Stomach (tissue), 4 donors: ENCODE results near the gene RAB28.

Experiments
- CTCF ChIP-seq, 7 experiments: fragments of 450-650 bp in 4 of 7; fragments of 200-600 bp in 3 of 7; sonication (generic) in 3 of 7; IDR thresholded peaks; one replicate each; pipeline ENCODE4 v1.5.1; 2016 to 2019; ENCODE audit warnings: antibody characterized with exemption in 7 of 7, control low read depth in 2 of 7, mild to moderate bottlenecking in 1 of 7
- EP300 ChIP-seq: sonication (generic); formaldehyde crosslinking; IDR thresholded peaks from one replicate; pipeline ENCODE4 v1.6.1; 2017; ENCODE audit warnings: antibody characterized with exemption
- POLR2A ChIP-seq, 4 donors: fragments of 450-650 bp; IDR thresholded peaks; one replicate each; pipeline ENCODE4 v1.6.1; 2016; ENCODE audit warnings: antibody characterized with exemption in 4 of 4, control low read depth in 2 of 4, mild to moderate bottlenecking in 1 of 4, moderate library complexity in 1 of 4
- POLR2AphosphoS5 ChIP-seq, 3 donors: sonication (generic); formaldehyde crosslinking; IDR thresholded peaks; one replicate each; pipeline ENCODE4 v1.6.1; 2016; ENCODE audit warnings: antibody characterized with exemption in 3 of 3

DNA sequence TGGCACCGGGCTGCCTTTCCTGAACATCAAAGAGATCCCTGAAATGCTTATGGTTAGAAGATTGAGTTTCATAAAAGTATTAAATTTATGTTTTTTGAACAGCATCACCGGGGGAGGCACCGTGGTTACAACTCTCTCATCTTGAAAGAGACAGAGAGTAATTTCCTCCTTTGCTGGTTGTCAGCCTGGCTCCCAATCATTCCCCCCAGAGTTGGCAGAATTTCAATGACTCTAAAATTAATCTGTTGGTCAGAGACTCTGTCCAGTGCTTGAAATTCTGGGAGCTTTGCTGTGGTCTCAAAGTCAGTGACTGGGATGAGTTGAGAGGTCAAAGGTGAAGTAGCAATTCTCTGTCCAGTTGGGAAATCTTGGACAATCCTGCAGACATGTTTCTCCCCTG lies 135.9 kb downstream of the RAB28 start:
- no peak for TF ChIP-seq CTCF (IDR thresholded peaks at IDR 0.05)
- TF ChIP-seq POLR2A (IDR thresholded peaks at IDR 0.05): no peak
- no peak for TF ChIP-seq POLR2AphosphoS5 (IDR thresholded peaks at IDR 0.05)
- TF ChIP-seq EP300: no peak
